ENCODE results near the gene ADORA2A.

Gene ADORA2A

DNA sequence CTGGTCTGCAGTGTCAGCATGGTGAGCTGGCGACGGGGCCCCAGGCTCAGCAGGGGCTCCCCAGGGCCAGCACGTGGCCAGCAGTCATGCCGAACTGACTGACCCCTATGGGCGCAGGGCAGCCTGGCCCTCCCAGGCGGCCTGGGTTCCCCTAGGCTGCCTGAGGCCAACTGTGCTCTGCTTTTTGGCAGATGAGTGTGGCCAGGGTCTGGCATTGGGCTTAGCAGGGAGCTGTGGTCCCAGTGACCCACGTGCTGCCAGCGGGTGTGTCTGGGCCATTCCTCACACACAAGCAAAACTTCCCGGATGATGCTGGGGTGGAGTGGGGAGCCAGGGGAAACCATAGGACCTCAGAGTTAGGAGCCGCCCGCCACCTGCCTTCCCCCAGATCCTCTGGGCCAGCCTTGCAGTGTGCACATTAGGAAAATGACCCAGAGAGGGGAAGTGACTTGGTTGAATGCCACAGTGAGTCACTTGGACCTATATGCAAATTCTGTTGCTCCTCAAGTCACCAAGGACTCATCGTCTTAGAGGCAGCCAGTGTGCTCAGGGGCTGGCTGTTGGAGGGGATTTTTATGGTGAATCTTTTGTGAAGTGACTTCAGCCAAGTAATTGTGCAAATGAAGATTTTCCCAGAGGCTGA is 6.5 kb downstream of the ADORA2A start:
- no peak for DNase-seq

- DNase-seq = no peak
Observed at GRCh38 chr22:24434471-24435322, 7.3 kb downstream of the ADORA2A start.

- no peak for DNase-seq
Observed at GRCh38 chr22:24435323-24435645, 7.9 kb downstream of the ADORA2A start.

- no peak for DNase-seq
Observed at GRCh38 chr22:24435861-24436371, 8.5 kb downstream of the ADORA2A start.

DNA sequence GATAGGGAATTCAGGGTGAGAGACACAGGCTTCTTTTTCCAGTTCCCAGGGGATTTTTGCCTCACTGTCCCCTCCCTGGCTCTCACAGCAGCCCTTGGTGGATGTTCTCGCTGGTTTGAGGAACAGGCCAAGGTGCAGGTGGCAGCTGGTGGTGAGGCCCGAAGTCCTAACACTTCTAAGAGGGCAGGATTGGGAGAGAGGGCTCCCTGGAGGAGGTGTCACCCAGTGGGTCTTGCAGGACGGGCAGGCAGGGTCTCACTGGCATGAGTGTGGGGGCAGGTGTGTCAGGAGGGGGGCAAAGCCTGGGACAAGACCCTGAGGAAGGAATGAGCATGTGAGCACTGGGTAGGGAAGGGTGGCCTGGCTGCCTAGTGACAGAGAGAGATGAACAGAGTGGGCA is 9.2 kb downstream of the ADORA2A start:
- no peak for DNase-seq

GRCh38 chr22:24437091-24437490 is 9.7 kb downstream of the ADORA2A start:
- DNase-seq = no peak

DNA sequence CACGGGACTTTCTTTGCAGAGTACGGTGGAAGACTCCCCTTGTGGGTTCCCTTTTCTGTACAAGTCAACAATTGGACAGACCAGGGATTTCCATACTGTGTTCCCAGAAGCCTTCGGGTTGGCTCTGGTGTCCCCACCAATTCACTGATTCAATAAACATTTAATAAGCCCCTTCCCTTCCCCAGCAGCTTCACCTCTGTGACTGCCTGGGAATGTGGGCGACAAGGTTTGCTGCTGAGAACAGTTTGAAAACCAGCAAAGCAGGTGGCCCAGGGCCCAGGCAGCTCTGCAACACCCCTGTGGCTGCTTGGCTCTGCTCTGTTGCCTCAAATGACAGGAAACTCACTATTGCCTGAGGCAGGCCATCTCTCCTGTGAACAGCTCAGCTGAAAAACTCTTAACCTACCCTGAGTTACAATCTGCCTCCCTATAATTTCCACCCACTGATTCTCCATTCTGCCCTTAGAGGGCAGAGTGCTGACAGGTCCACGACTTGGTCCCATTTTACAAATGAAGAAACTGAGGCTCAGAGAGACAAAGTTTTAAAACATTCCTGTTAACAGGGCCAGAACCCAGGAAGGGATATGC is 10.4 kb downstream of the ADORA2A start:
- no peak for DNase-seq

DNA sequence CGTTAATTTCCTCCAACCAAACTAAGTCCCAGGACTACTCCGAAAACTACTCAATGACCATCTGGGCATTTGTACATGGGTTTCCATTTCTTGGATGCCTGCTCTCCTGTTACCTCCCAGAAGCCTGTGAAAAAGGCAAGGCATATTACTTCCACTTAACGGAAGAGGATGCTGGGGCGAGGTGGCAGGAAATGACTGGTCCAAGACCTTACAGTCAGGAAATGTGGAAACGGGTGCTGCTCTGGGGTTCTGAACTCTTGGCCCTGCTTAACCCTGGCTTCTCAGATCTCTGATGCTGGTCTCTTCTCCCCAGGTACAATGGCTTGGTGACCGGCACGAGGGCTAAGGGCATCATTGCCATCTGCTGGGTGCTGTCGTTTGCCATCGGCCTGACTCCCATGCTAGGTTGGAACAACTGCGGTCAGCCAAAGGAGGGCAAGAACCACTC is 12.9 kb downstream of the ADORA2A start:
- DNase-seq = no peak

- no peak for DNase-seq
Observed at GRCh38 chr22:24440718-24441405, 13.5 kb downstream of the ADORA2A start.

DNA sequence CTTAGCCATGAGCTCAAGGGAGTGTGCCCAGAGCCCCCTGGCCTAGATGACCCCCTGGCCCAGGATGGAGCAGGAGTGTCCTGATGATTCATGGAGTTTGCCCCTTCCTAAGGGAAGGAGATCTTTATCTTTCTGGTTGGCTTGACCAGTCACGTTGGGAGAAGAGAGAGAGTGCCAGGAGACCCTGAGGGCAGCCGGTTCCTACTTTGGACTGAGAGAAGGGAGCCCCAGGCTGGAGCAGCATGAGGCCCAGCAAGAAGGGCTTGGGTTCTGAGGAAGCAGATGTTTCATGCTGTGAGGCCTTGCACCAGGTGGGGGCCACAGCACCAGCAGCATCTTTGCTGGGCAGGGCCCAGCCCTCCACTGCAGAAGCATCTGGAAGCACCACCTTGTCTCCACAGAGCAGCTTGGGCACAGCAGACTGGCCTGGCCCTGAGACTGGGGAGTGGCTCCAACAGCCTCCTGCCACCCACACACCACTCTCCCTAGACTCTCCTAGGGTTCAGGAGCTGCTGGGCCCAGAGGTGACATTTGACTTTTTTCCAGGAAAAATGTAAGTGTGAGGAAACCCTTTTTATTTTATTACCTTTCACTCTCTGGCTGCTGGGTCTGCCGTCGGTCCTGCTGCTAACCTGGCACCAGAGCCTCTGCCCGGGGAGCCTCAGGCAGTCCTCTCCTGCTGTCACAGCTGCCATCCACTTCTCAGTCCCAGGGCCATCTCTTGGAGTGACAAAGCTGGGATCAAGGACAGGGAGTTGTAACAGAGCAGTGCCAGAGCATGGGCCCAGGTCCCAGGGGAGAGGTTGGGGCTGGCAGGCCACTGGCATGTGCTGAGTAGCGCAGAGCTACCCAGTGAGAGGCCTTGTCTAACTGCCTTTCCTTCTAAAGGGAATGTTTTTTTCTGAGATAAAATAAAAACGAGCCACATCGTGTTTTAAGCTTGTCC is 14.3 kb downstream of the ADORA2A start:
- DNase-seq = peak; percentile 16

DNA sequence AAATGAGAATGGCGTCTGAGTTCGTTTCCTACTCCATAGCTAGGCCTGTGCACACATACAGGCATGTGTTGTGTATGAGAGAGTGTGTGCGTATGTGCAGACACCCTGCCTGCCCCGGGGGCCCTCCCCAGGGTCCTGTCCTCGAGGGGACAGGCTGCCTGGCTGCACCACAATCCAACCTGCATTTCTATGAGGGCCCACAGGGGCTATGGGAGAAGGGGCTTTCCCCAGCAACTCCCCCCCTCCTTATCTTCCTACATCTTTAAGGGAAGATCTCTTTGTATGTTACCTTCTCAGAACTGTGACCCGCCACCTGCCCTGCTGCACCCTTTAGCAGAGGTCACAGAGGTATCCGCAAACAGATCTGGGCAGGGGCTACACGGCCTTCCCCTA is 14.9 kb downstream of the ADORA2A start:
- DNase-seq = no peak

DNA sequence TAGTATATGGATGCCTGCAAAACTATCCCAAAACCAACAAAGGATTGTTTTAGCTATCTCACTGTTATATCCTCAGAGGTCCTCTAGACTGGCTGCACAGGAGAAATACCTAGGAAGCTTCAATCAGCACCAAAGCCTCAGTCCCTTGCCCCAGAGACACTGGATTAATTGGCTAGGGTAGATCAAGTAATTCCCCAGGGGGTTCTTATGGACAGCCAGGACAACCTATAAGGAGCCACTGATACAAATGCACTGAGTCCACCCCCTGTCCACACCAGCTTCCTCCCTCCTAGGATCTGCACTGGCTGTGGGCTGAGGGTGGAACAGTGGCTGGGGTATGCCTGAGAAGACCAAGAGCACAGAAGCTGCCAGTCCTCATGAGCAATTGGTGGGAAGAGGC is 16.3 kb downstream of the ADORA2A start:
- no peak for DNase-seq

DNA sequence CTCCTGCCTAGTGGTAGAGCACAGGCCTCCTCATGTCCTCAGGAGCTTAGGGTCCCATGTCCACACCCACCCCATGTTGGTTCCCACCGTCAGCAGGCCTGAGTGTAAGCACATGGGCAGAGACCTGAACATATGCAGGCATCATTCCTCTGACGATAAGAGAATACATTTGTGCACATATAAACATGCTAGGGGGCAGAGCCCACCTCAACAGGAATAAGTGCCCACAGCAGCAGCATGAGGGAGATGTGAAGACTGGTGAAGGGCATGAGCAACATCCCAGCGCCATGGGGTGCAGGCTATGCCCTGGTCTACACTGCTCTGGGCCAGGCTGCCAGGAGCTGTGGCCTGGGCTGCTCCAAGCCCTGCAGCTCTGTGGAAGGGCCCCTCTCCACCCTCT is 16.9 kb downstream of the ADORA2A start:
- no peak for DNase-seq

DNA sequence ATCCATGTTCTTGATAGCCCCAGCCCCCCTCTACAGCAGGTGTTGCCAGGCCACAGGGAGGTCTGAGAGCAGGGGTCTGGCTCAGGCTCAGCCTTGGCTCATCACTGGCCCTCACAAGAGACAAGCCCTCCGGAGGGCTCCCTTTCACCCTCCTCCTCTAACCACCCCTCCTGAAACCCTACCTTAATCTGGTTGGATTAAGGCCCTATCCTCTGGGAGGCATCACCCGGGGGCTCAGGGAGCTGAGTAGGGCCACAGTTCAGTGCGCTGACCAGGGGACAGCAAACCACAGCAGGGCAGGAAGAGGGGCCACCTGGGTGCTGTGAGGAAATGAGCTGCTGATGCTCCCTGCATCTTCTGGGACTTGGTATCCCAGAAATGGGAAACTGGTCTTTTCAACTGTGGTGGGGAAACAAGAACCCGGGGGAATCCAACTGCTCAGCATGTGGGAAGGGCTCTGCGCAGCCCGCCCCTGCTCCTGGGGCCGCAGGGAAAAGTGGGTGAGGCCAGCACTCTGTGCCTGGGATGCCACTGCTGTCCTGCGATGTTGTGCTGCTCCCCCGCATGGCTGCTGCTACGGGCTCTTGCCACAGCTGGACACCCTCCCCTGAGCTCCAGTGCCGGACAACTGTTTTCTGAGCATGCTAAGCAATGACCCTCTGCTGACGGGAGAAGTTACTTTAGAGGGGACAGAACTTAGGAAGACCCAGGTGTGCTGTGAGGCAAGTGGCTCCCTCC is 17.5 kb downstream of the ADORA2A start:
- no peak for DNase-seq

- no peak for DNase-seq
Observed at GRCh38 chr22:24445481-24446259, 18.3 kb downstream of the ADORA2A start.

GRCh38 chr22:24446260-24446611 is 18.8 kb downstream of the ADORA2A start:
- DNase-seq = no peak

DNA sequence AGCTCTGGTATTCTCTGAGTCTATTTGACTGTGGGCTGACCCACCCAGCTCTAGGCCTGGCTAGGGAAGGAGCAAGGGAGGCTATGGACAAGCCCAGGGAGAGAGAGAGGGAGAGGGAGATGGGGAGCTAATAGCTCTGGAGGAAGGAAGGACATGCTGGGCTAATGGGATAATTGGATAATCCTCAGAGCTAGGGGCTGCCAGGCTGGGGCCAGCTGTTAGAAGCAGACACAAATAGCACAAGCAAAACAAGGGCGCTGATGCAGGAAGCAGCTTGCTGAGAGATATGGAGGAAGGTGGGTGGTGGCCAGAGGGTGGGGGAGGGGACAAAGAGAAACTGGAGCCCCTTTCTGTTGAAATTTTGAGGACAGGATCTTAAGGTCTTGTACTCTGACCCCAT is 23.2 kb downstream of the ADORA2A start:
- peak; percentile 58 for DNase-seq

GRCh38 chr22:24451162-24451561 is 23.8 kb downstream of the ADORA2A start:
- no peak for DNase-seq

DNA sequence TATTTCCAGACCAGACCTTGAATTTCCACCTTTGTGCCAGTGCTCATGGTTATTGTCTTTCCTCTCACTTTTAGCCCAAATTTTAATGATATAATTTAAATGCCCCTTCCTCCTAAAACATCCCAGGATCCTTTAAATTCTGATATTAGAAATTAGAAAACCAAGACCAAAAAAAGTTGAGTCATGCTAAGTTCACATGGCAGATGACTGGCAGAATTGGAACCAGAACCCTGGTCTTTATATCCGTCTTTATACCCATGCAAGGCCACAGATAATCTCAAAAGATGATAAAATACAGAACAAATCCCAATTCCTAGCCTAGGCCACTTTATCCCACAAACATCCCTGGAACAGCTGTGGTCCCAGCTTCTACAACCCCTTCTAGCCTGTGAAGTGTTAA is 26.5 kb downstream of the ADORA2A start:
- DNase-seq = no peak

DNA sequence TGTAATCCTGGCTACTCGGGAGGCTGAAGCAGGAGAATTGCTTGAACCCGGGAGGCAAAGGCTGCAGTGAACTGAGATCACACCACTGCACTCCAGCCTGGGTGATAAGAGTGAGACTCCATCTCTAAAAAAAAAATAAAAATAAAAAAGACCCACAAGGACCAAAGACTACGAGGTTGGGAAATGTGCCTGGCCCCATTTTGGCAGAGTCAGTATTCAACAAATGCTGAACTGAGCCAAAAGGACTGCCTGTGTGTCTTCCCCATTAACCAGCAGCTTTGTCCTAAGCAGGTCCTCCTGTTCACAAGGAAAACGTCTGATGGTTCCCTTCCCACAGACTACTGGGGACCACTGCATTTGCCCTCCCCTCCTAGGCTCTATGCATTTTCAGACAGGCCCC is 27.6 kb downstream of the ADORA2A start:
- DNase-seq = no peak

Measured in NCI-H1694 treated with DMSO at 0.1 percent for 48 hours (cell line).